ENCODE data around the gene MIB1. TPM values are rescaled to one million over a fixed set of nuclear protein-coding genes. Genes with fewer than 3 reads are reported as not detected.

The MIB1 gene
- 53.2 TPM for total RNA-seq

DNA sequence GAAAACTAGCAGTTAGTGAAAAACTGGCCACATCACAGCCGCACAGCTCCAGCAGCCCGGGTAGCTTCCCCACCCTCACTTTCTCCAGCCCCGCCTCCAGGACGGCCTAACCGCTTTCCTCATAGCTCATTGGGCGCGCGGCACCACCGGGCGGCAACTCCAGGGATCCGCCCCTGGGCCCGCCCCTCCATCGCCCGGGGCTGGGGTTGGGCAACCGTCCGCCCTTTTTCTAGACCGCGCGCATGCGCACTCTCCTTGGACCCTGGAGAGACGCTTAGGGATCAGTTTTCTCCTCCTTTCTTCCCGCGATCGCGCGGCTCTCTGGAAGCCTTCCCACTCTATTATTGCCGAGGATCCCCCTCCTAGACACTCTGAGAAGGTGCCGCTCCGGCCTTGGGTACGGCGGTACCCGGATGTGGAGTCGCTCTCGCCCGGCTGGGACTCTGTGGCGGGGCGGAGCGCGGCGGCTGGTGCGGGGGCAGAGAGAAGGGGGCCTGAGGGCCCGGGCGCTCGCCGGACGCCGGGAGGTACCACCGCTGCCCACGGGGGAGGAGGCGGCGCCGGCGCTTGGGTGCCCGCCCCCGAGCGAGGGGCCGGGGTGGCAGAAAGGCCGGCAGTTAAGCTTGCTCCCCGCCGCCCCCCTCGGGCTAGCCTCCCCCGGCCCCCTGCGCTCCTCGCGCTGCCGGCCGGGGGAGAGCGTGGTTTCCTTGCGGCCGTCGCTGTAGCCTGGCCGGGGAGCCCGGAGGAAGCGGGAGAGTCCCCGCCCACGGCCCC lies at the start of gene MIB1:
Gene MIB1 (plus strand): TSS at position 255 of the 774 bp plus-strand sequence. CDS start 792 bp downstream, outside the sequence.

DNA sequence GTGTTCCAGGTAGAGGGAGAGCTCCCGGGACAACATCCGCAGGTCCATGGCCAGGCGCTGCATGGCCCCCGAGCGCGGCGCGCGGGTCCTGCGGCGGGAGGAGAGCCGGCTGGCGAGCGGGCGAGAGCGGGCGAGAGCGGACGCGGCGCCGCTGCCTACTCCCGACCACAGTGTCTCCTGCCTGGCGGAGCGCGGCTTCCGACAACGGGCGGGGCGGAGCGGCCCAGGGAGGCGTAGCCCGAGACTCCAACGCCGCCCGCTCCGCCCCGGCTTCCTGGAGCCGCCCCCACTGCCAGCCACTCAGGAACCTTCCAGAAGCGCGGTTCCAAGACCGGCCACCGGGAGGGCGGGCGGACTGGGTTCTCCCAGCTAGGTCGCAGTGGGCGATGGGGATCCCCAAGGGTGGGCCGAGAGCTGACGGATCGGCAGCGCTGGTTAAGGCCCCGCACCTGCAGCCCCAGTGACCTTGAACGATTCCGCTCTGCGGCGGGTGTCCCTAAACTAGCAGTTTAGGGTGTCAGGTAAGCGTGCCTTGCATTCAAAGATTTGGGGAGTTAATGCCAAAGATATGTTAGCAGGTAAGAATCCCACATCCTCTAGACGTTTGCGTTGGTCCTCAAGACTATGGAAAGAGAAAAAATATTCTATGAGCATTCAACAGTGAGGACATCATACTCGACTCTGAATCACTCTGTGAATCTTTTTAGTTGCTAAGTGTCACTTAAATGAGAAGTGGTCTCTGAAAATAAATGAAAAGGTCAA lies 35.8 kb upstream of the MIB1 start, which contains the start of gene ABHD3:
Gene ABHD3 (minus strand): TSS at position 172 of the 762 bp plus-strand sequence. CDS start 109 bp downstream, at position 63.

Small RNA genes lying within 50 kb of the gene (small RNA-seq; reads per million reads assigned to genes)
- gene AC103987.3 (ENCODE audit: low replicate concordance) (not detected), gene RF00019 (ENCODE audit: low replicate concordance) (not detected), gene RF00045 (ENCODE audit: low replicate concordance) (not detected), gene RF01241 (ENCODE audit: low replicate concordance) (not detected), gene RN7SL233P (ENCODE audit: low replicate concordance) (not detected), gene RNU6-1038P (ENCODE audit: low replicate concordance) (not detected)

Other genes with a start within 250 kb of the MIB1 start
- gene ESCO1, start 140.1 kb upstream of the MIB1 start, total RNA-seq = 16.4 TPM
- gene SNRPD1, start 128.5 kb upstream of the MIB1 start, total RNA-seq = 36.4 TPM
- 19.7 TPM for gene ABHD3, start 36.0 kb upstream of the MIB1 start, total RNA-seq

Data from metanephros (tissue), 2 donors.